HL-60 (cell line): ENCODE measurements around the gene PRKAG2.

Source experiments
- GABPA ChIP-seq: IDR thresholded peaks from 2 replicates; pipeline ENCODE4 v1.6.1; 2012; ENCODE audit warnings: low read depth
- POLR2AphosphoS5 ChIP-seq: IDR thresholded peaks from 2 replicates; pipeline ENCODE4 v1.6.1; 2012; ENCODE audit warnings: low read depth
- REST ChIP-seq: IDR thresholded peaks from 2 replicates; pipeline ENCODE4 v1.6.1; 2012; ENCODE audit warnings: low read depth; ENCODE audit not compliant: insufficient replicate concordance
- TF ChIP-seq, protein P1 (sequence below): IDR thresholded peaks from one replicate; pipeline ENCODE4 v1.5.1; 2011; ENCODE audit warnings: low read length, control low read depth, inconsistent platforms; ENCODE audit not compliant: insufficient read depth

- TF ChIP-seq, protein P1, sequence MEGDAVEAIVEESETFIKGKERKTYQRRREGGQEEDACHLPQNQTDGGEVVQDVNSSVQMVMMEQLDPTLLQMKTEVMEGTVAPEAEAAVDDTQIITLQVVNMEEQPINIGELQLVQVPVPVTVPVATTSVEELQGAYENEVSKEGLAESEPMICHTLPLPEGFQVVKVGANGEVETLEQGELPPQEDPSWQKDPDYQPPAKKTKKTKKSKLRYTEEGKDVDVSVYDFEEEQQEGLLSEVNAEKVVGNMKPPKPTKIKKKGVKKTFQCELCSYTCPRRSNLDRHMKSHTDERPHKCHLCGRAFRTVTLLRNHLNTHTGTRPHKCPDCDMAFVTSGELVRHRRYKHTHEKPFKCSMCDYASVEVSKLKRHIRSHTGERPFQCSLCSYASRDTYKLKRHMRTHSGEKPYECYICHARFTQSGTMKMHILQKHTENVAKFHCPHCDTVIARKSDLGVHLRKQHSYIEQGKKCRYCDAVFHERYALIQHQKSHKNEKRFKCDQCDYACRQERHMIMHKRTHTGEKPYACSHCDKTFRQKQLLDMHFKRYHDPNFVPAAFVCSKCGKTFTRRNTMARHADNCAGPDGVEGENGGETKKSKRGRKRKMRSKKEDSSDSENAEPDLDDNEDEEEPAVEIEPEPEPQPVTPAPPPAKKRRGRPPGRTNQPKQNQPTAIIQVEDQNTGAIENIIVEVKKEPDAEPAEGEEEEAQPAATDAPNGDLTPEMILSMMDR, result no peak
- TF ChIP-seq GABPA, result no peak
- TF ChIP-seq POLR2AphosphoS5, result no peak
- TF ChIP-seq REST, result no peak
Measured at GRCh38 chr7:151614019-151614418, 262.9 kb downstream of the PRKAG2 start.
